ENCODE data around the gene ZDHHC6. TPM values are rescaled to one million over a fixed set of nuclear protein-coding genes. Genes with fewer than 3 reads are reported as not detected.

The ZDHHC6 gene
- total RNA-seq, 1 experiment from 2014 or later: 35.2 TPM

DNA sequence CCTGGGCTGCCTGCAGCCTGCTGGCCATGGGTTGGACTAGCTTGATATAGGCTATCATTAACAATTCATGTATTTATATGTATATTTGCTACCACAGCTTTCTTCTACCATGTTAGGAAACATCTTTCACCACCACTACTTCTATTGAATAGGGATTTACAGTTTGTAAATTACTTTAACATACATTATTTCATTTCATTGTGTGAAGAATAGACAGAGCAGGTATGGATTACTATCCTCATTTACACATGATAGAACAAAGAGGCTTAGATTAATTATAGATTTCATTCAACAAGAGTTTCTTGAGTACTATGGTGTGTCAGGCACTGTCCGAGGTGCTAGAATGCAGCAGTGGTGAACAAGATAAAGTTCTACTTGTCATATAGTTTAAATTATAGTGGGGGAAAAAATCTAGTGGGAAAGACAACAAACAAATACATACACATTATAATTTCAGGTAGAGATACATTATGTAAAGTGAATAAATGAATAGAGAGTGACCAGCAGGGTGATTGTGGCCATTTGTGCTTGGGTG lies 20.9 kb upstream of the ZDHHC6 start:
- Histone ChIP-seq H2BK20ac (ENCODE audit: low read depth, low read length, poor library complexity, severe bottlenecking) (no peak overlapping the region), H3K79me1 (ENCODE audit: insufficient read depth, low read depth, low read length, poor library complexity, severe bottlenecking) (no peaks in the 10 kb centered on the region), H2AK5ac (ENCODE audit: insufficient read length, low read length) (no peak overlapping the region), H2BK12ac (ENCODE audit: insufficient read length, low read depth, low read length) (no peak overlapping the region), H2BK15ac (ENCODE audit: low read depth, low read length) (no peak overlapping the region), H3K4ac (ENCODE audit: low read depth, low read length) (no peak overlapping the region), H3K4me2 (ENCODE audit: insufficient read depth, insufficient read length, low read length) (no peak overlapping the region), H3K18ac (ENCODE audit: insufficient read length, low read depth, low read length) (no peak overlapping the region), H3K79me2 (ENCODE audit: insufficient read depth, low read length) (no peaks in the 10 kb centered on the region), H2BK120ac (ENCODE audit: low read depth, low read length, poor library complexity, severe bottlenecking) (no peak overlapping the region), H3K23ac (ENCODE audit: insufficient read length, low read depth, low read length) (no peak overlapping the region), H3K9ac (ENCODE audit: extremely low read depth, insufficient read length, low read length) (no peak overlapping the region), H3K56ac (ENCODE audit: insufficient read length, low read depth, low read length) (no peak overlapping the region), H3K9me3 (ENCODE audit: control insufficient read depth, low read depth, low read length) (no peaks in the 10 kb centered on the region), H3K27ac (ENCODE audit: insufficient read length, low read depth, low read length) (no peak overlapping the region), H4K5ac (ENCODE audit: insufficient read length, low read depth, low read length) (no peak overlapping the region), H4K8ac (replicated peaks; ENCODE audit: insufficient read length, low read depth, low read length) (no peak overlapping the region), H3T11ph (ENCODE audit: low read length) (no peak overlapping the region), H3K27me3 (ENCODE audit: insufficient read depth, low read length) (no peaks in the 10 kb centered on the region), H3K4me1 (ENCODE audit: insufficient read depth, low read length) (no peaks in the 10 kb centered on the region), H3K14ac (ENCODE audit: insufficient read depth, low read length) (no peak overlapping the region), H2AFZ (ENCODE audit: low read length) (no peak overlapping the region), H2BK5ac (ENCODE audit: insufficient read length, low read length) (no peak overlapping the region), H3K23me2 (ENCODE audit: insufficient read length, low read depth, low read length, poor library complexity, severe bottlenecking) (no peaks in the 10 kb centered on the region), H4K91ac (ENCODE audit: insufficient read length, low read depth, low read length) (no peak overlapping the region), H4K20me1 (ENCODE audit: control insufficient read depth, insufficient read depth, insufficient read length) (no peaks in the 10 kb centered on the region)
- no CpG with 5 or more reads among the region's 1 CpG for WGBS (ENCODE audit: extremely low coverage, insufficient read length, low lambda C conversion rate)
- no peaks in the 10 kb centered on the region for H3K27me3 Mint-ChIP-seq (ENCODE audit: low read depth)
- peaks cover 19 to 32% (median 25%) of the 10 kb centered on the region in 3 experiments for H3K36me3 Mint-ChIP-seq (ENCODE audit: insufficient read depth in 1 of 3, low read depth in 3 of 3)
- H3K4me1 Mint-ChIP-seq: peaks cover 5 to 6% of the 10 kb centered on the region in 2 experiments; a peak in 3 of 4 replicates
- DNase-seq: no peak
- H3K27ac Mint-ChIP-seq: no peak overlapping the region
- H3K9me3 Mint-ChIP-seq: peaks cover 6 to 8% of the 10 kb centered on the region in 2 experiments; a peak in 4 of 5 replicates
- H3K4me3 Mint-ChIP-seq: no peak overlapping the region
- TF ChIP-seq, protein P1, sequence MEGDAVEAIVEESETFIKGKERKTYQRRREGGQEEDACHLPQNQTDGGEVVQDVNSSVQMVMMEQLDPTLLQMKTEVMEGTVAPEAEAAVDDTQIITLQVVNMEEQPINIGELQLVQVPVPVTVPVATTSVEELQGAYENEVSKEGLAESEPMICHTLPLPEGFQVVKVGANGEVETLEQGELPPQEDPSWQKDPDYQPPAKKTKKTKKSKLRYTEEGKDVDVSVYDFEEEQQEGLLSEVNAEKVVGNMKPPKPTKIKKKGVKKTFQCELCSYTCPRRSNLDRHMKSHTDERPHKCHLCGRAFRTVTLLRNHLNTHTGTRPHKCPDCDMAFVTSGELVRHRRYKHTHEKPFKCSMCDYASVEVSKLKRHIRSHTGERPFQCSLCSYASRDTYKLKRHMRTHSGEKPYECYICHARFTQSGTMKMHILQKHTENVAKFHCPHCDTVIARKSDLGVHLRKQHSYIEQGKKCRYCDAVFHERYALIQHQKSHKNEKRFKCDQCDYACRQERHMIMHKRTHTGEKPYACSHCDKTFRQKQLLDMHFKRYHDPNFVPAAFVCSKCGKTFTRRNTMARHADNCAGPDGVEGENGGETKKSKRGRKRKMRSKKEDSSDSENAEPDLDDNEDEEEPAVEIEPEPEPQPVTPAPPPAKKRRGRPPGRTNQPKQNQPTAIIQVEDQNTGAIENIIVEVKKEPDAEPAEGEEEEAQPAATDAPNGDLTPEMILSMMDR (conservative IDR thresholded peaks at IDR 0.05): no peak

Measured in H9 (cell line).